Hepatocyte (in vitro differentiated cells): ENCODE data around the gene PRPF31. TPM values are rescaled to one million over a fixed set of nuclear protein-coding genes. Genes with fewer than 3 reads are reported as not detected.
"Not testable (repeated sequence)": the region's sequence is repeated elsewhere in the genome, so short reads cannot be mapped to it uniquely, and the experiment has no call there.

Source experiments
- DNase-seq: peaks from one replicate; pipeline ENCODE4 v3.0.0-alpha.2; 2016; ENCODE audit warnings: low spot score
- H2AFZ ChIP-seq: fragments of 200-600 bp; sonication (generic); 2 replicates; pipeline ENCODE4 v1.6.0; 2016; ENCODE audit warnings: antibody characterized with exemption, mild to moderate bottlenecking
- H3K27ac ChIP-seq: fragments of 200-600 bp; sonication (generic); 2 replicates; pipeline ENCODE4 v1.5.1; 2016; ENCODE audit warnings: mild to moderate bottlenecking
- H3K27me3 ChIP-seq: fragments of 200-600 bp; sonication (generic); 2 replicates; pipeline ENCODE4 v1.6.1; 2016
- H3K36me3 ChIP-seq: fragments of 200-600 bp; sonication (generic); replicated peaks from 2 replicates; pipeline ENCODE4 v1.5.1; 2016; ENCODE audit warnings: low read depth; ENCODE audit not compliant: insufficient read depth
- H3K4me1 ChIP-seq: fragments of 200-600 bp; sonication (generic); 2 replicates; pipeline ENCODE4 v1.5.1; 2016; ENCODE audit warnings: mild to moderate bottlenecking, moderate library complexity; ENCODE audit not compliant: insufficient read depth
- H3K4me2 ChIP-seq: fragments of 200-600 bp; sonication (generic); 2 replicates; pipeline ENCODE4 v1.6.0; 2016
- H3K4me3 ChIP-seq: fragments of 200-600 bp; sonication (generic); 2 replicates; pipeline ENCODE4 v1.5.1; 2016; ENCODE audit warnings: mild to moderate bottlenecking
- H3K79me2 ChIP-seq: fragments of 200-600 bp; sonication (generic); 2 replicates; pipeline ENCODE4 v1.6.0; 2017; ENCODE audit warnings: mild to moderate bottlenecking
- H3K9me2 ChIP-seq: fragments of 200-600 bp; sonication (generic); replicated peaks from 2 replicates; pipeline ENCODE4 v1.6.0; 2017; ENCODE audit warnings: mild to moderate bottlenecking; ENCODE audit not compliant: insufficient read depth
- H3K9me3 ChIP-seq: fragments of 200-600 bp; sonication (generic); 2 replicates; pipeline ENCODE4 v1.5.1; 2016; ENCODE audit warnings: low read depth, mild to moderate bottlenecking
- H4K20me1 ChIP-seq: fragments of 200-600 bp; sonication (generic); 2 replicates; pipeline ENCODE4 v1.6.0; 2016; ENCODE audit warnings: mild to moderate bottlenecking; ENCODE audit not compliant: insufficient read depth, poor library complexity, severe bottlenecking
- EZH2 ChIP-seq: fragments of 200-600 bp; sonication (generic); IDR thresholded peaks from 2 replicates; pipeline ENCODE4 v1.6.1; 2016; ENCODE audit warnings: antibody characterized with exemption, mild to moderate bottlenecking, borderline replicate concordance
- EZH2phosphoT487 ChIP-seq: fragments of 200-600 bp; sonication (generic); IDR thresholded peaks from one replicate; pipeline ENCODE4 v1.6.1; 2018; ENCODE audit warnings: antibody characterized with exemption, mild to moderate bottlenecking, low read depth, moderate library complexity; ENCODE audit not compliant: unreplicated experiment, severe bottlenecking
- WGBS: methylation state at CpG from one replicate; pipeline ENCODE4 v1.1.6; 2016; ENCODE audit warnings: low lambda C conversion rate; ENCODE audit errors: missing lambda C conversion rate; 5-methylcytosine and 5-hydroxymethylcytosine counted together
- polyA plus RNA-seq: library from polyadenylated mRNA; unstranded; fragments of >200 nt; fragmentation: Nextera tagmentation; extraction: Ambion mirVana; gene quantifications from 2 replicates; pipeline ENCODE4 v1.2.1, GENCODE V29; 2016
- total RNA-seq: library from RNA; depleted of rRNA; stranded (reverse); fragments of >200 nt; gene quantifications from 2 replicates; pipeline ENCODE4 v1.2.3, GENCODE V29; 2014
- TF ChIP-seq, protein P1 (sequence below): fragments of 200-600 bp; sonication (generic); IDR thresholded peaks from 2 replicates; pipeline ENCODE4 v1.5.1; 2016; ENCODE audit warnings: antibody characterized with exemption, mild to moderate bottlenecking; ENCODE audit not compliant: poor library complexity

Gene PRPF31
- total and polyA plus RNA-seq, 2 experiments from 2014 or later, result 59.7 to 77.6 TPM

DNA sequence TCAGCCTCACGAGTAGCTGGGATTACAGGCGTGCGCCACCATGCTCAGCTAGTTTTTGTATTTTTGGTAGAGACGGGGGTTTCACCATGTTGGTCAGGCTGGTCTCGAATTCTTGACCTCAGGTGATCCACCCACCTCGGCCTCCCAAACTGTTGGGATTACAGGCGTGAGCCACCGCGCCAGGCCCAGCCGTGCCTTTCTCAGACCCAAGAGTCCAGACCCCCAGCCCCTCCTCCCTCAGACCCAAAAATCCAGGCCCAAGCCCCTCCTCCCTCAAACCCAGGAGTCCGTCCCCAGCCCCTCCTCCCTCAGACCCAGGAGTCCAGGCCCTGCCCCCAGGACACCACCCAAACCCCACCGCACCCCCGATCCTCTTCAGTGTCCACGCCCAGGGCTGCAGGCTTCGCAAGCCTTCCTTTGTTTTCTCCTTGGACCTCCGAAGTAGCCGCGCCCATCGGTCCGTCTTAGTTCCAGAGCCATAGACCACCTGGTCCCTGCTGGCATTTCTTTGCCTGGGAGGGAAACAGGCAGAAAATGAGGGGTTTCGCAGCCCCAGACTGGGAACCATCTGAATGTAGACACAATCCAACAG lies 53.7 kb downstream of the PRPF31 start:
- Histone ChIP-seq H3K4me2 (no peak overlapping the region), H3K27ac (no peak overlapping the region), H3K79me2 (no peaks in the 10 kb centered on the region), H3K27me3 (no peaks in the 10 kb centered on the region), H3K4me3 (no peak overlapping the region), H3K4me1 (no peaks in the 10 kb centered on the region), H3K9me2 (no peaks in the 10 kb centered on the region), H4K20me1 (no peaks in the 10 kb centered on the region), H3K9me3 (no peaks in the 10 kb centered on the region), H3K36me3 (no peaks in the 10 kb centered on the region), H2AFZ (no peak overlapping the region)
- no peak for DNase-seq
- 94% methylated on average over 17 of the region's 21 CpGs for WGBS
- TF ChIP-seq, protein P1, sequence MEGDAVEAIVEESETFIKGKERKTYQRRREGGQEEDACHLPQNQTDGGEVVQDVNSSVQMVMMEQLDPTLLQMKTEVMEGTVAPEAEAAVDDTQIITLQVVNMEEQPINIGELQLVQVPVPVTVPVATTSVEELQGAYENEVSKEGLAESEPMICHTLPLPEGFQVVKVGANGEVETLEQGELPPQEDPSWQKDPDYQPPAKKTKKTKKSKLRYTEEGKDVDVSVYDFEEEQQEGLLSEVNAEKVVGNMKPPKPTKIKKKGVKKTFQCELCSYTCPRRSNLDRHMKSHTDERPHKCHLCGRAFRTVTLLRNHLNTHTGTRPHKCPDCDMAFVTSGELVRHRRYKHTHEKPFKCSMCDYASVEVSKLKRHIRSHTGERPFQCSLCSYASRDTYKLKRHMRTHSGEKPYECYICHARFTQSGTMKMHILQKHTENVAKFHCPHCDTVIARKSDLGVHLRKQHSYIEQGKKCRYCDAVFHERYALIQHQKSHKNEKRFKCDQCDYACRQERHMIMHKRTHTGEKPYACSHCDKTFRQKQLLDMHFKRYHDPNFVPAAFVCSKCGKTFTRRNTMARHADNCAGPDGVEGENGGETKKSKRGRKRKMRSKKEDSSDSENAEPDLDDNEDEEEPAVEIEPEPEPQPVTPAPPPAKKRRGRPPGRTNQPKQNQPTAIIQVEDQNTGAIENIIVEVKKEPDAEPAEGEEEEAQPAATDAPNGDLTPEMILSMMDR, result no peak
- TF ChIP-seq EZH2phosphoT487, result no peak
- TF ChIP-seq EZH2, result no peak

DNA sequence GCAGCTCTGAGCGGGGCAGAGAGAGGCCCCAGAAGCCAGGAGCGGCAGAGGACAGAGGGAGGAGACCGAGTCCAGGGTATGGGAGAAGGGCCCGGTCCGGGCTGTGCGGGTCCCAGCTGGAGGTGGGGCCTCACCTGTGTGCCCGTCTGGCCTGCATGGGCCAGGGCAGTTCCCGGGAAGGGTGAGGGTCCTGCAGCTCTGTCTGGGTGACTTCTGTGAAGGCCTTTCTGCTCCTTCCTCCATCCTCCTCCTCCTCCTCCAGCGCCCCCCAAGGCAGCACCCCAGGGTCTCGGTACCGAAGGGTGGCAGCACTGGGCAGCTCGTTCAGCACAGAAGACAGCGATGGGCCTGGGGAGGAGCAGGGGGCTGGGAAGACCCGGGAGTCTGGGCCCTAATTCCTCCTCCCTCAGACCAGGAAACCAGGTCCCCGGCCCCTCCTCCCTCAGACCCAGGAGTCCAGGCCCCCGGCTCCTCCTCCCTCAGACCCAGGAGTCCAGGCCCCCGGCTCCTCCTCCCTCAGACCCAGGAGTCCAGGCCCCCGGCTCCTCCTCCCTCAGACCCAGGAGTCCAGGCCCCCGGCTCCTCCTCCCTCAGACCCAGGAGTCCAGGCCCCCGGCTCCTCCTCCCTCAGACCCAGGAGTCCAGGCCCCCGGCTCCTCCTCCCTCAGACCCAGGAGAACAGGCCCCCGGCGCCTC lies 56.3 kb downstream of the PRPF31 start:
- 74% methylated on average over 15 of the region's 23 CpGs for WGBS
- H3K27ac ChIP-seq, result peak overlapping the region; percentile 43
- H3K4me3 ChIP-seq, result not testable (repeated sequence)

DNA sequence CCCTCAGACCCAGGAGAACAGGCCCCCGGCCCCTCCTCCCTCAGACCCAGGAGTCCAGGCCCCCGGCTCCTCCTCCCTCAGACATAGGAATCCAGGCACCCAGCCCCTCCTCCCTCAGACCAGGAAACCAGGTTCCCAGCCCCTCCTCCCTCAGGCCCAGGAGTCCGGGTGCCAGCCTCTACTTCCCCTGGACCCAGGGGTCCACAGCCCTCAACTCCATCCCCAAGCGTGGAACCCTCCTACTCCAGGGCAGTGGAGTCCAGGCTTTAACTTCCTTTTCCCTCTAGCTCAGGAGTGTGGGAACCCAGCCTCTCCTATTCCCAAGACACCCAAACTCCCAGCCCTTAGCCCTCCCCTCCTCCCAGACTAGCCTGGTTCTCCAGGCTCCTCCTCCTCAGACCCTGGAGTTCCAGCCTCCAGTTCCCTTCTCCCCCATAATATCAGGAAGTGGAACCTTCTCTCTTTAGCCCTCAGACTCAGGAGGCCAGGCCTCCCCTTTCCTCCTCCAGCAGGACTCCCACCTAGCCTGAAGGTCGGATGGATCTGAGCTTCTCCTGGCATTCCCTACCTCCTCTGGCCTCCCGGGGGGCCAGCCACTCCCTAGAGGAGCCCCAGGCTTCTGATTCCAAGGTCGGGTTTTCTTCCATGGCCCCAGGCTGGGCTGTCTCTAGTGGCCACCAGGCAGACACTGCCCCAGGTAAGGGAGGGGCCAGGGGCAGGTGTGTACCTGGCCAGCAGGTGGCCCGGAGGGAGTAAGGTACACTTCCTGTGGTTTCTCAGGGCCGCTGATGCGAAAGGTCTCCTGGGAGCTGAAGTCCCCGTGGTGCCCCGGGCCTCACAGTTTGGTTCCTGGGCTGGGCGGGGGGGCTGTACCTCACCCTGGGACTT lies 57.2 kb downstream of the PRPF31 start, which contains the start of gene TMC4:
Gene TMC4, minus strand, starts transcription at position 690 of the 888 bp plus-strand sequence. Its CDS starts 43 bp downstream, at position 647.
- H3K36me3 ChIP-seq, result no peaks in the 10 kb centered on the region
- H3K4me2 ChIP-seq, result peak within 1 kb of the TSS; percentile 75
- no peaks in the 10 kb centered on the region for H3K79me2 ChIP-seq
- TF ChIP-seq, protein P1, result peak; percentile 42
- TF ChIP-seq EZH2phosphoT487, result no peak
- H3K4me3 ChIP-seq, result peak within 1 kb of the TSS; percentile 32
- no peaks in the 10 kb centered on the region for H3K4me1 ChIP-seq
- peak within 1 kb of the TSS; percentile 98 for H3K27ac ChIP-seq
- H2AFZ ChIP-seq, result no peak within 1 kb of the TSS
- WGBS, result 21% methylated on average over 6 of the region's 13 CpGs
- DNase-seq, result peak; percentile 93
- no peaks in the 10 kb centered on the region for H4K20me1 ChIP-seq
- H3K9me2 ChIP-seq, result no peaks in the 10 kb centered on the region
- H3K9me3 ChIP-seq, result no peaks in the 10 kb centered on the region
- no peaks in the 10 kb centered on the region for H3K27me3 ChIP-seq

More for the DNA sequence above, 56.3 kb downstream of the PRPF31 start:
- H3K4me2 ChIP-seq, result peak overlapping the region; percentile 75
- not testable (repeated sequence) for H3K27me3 ChIP-seq, H2AFZ ChIP-seq, H3K36me3 ChIP-seq, H3K9me2 ChIP-seq, H4K20me1 ChIP-seq, H3K79me2 ChIP-seq, DNase-seq, H3K9me3 ChIP-seq, H3K4me1 ChIP-seq

DNA sequence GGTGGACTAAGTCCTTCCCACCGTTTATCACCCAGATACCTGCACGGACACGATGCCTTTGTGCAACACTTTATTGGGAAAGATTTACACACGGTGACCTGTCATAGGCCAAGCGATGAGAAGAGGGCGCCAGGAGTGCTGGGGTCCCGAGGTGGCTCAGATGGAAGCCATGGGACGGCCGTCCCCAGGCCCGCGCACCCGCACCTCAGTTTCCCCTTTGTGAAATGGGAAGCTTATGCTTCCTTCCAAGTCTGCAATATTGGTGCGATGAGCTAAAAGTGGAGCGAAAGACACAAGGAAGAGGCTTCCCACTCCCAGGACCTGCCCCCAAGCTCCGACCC lies 57.8 kb downstream of the PRPF31 start:
- H3K9me3 ChIP-seq, result no peaks in the 10 kb centered on the region
- no peak for DNase-seq
- no peaks in the 10 kb centered on the region for H3K27me3 ChIP-seq
- H3K27ac ChIP-seq, result peak overlapping the region; percentile 32
- H3K4me1 ChIP-seq, result no peaks in the 10 kb centered on the region
- no peaks in the 10 kb centered on the region for H3K79me2 ChIP-seq
- no peaks in the 10 kb centered on the region for H3K9me2 ChIP-seq
- no peak overlapping the region for H3K4me3 ChIP-seq
- no peaks in the 10 kb centered on the region for H3K36me3 ChIP-seq
- no peaks in the 10 kb centered on the region for H4K20me1 ChIP-seq
- H2AFZ ChIP-seq, result no peak overlapping the region
- 49% methylated on average over 15 of the region's 15 CpGs for WGBS
- TF ChIP-seq EZH2 (no peak), EZH2phosphoT487 (no peak)
- TF ChIP-seq, protein P1, result no peak
- H3K4me2 ChIP-seq, result peak overlapping the region; percentile 75
